ENCODE data around the gene RAB6B.

GRCh38 chr3:133788024-133788423, 107.7 kb downstream of the RAB6B start:
- no peak for TF ChIP-seq CTCF (conservative IDR thresholded peaks at IDR 0.05; ENCODE audit: low read depth in 2 of 2)
- TF ChIP-seq EZH2 (IDR thresholded peaks at IDR 0.05; ENCODE audit: low read depth, unreplicated experiment), result no peak
- TF ChIP-seq STAT1 (IDR thresholded peaks at IDR 0.05; ENCODE audit: unreplicated experiment), result no peak
- TF ChIP-seq POLR2AphosphoS5 (IDR thresholded peaks at IDR 0.05; ENCODE audit: low read depth), result no peak
